Heart right ventricle (tissue), 16 donors: ENCODE data around the gene ZFP57. TPM values are rescaled to one million over a fixed set of nuclear protein-coding genes. Genes with fewer than 3 reads are reported as not detected.

Experiments used
- ATAC-seq, 8 donors: fragments of 200-7000 bp; cut with Tn5 transposase; one replicate each; pipeline ENCODE4 v1.9.1; 2020; ENCODE audit warnings: mild to moderate bottlenecking in 8 of 8, moderate library complexity in 8 of 8, moderate number of reproducible peaks in 1 of 8
- DNase-seq, 2 donors: peaks; one replicate each; pipeline ENCODE4 v3.0.0-alpha.2; 2020
- H3K27ac ChIP-seq, 10 donors: fragments of 200-600 bp; sonication (generic) in 2 of 10; one replicate each; pipeline versions ENCODE4 v1.5.0 to v1.8.0; 2020 to 2022; ENCODE audit warnings: mild to moderate bottlenecking in 3 of 10
- H3K27me3 ChIP-seq, 7 donors: fragments of 200-600 bp; one replicate each; pipeline ENCODE4 v1.8.0; 2021 to 2022; ENCODE audit warnings: mild to moderate bottlenecking in 2 of 7
- H3K36me3 ChIP-seq, 9 donors: fragments of 200-600 bp; sonication (generic) in 1 of 9; one replicate each; pipeline versions ENCODE4 v1.5.0 to v1.8.0; 2020 to 2022; ENCODE audit warnings: mild to moderate bottlenecking in 2 of 9
- H3K4me1 ChIP-seq, 9 donors: fragments of 200-600 bp; sonication (generic) in 1 of 9; one replicate each; pipeline versions ENCODE4 v1.5.0 to v1.8.0; 2020 to 2022; ENCODE audit warnings: mild to moderate bottlenecking in 4 of 9
- H3K4me3 ChIP-seq, 10 donors: fragments of 200-600 bp; sonication (generic) in 2 of 10; one replicate each; pipeline versions ENCODE4 v1.5.0 to v1.8.0; 2020 to 2022; ENCODE audit warnings: mild to moderate bottlenecking in 7 of 10, moderate library complexity in 2 of 10
- H3K9me3 ChIP-seq, 11 donors: fragments of 200-600 bp in 10 of 11; sonication (generic) in 2 of 11; one replicate each; pipeline versions ENCODE4 v1.5.0 to v1.8.0; 2013 to 2022; ENCODE audit warnings: mild to moderate bottlenecking in 2 of 11, control low read depth in 1 of 11, moderate library complexity in 1 of 11
- CTCF ChIP-seq, 9 donors: fragments of 200-600 bp; sonication (generic) in 2 of 9; IDR thresholded peaks; one replicate each; pipeline versions ENCODE4 v1.5.0 to v1.8.0; 2021 to 2022; ENCODE audit warnings: antibody characterized with exemption in 9 of 9, mild to moderate bottlenecking in 5 of 9, moderate library complexity in 1 of 9
- WGBS, 2 donors: extraction: QIAGEN DNeasy Blood & Tissue Kit; methylation state at CpG; one replicate each; pipeline ENCODE4 v1.1.7; 2013; ENCODE audit warnings: inconsistent platforms in 1 of 2; 5-methylcytosine and 5-hydroxymethylcytosine counted together
- intact Hi-C, 10 donors: fragments of 100-400 bp; cut with DNase I; formaldehyde crosslinking; loops; one replicate each; pipeline versions ENCODE4 v1.11.1 to v1.14.2; 2022
- polyA plus RNA-seq, 2 donors: library from polyadenylated mRNA; stranded (reverse); fragments of 200-250 nt; gene quantifications; one replicate each; pipeline ENCODE4 v1.2.3, GENCODE V29; 2013
- total RNA-seq, 10 donors: library from RNA; stranded (reverse); fragmentation: NEBNext Ultra II Directional in 3 of 10; extraction: Animal tissue kit (Norgen Biotek cat#: 25700) in 3 of 10; gene quantifications; one replicate each; pipeline versions ENCODE4 v1.2.1 to v1.2.4, GENCODE V29; 2021 to 2023
- donor health status: Arrhythmogenic right ventricular cardiomyopathy.
- donor health status: ischemic (EF 13 %, LVEDD 7.1; RV severe dilation, severe dysfunction).
- donor health status: healthy with polysubstance abuse.
- donor health status: DM: no; HTN: yes; CAD: no.
- donor health status: DM: no; HTN: no; CAD: no.
- donor health status: ischemic (EF 25% LVEDD 6.9; RV normal size, moderate dysfunction).
- donor health status: ischemic (EF 25% LVEDD 5.7; RV mildly dilated, moderate dysfunction).
- donor health status: healthy.
- donor health status: DM: yes; HTN: yes; CAD: no.
- donor health status: Ischemic cardiomyopathy.
- donor health status: ischemic (EF 35%, LVEDD 5.7; RV mildly dilated, moderate dysfunction).
- donor health status: nonischemic (EF 11% LVEDD 7.7; RV severe dilation, severe dysfunction).
- donor health status: DM: yes; HTN: yes; CAD: no.
- donor health status: PGD.
- donor health status: ischemic (EF 29% LVEDD 5.4; RV normal size, mild dysfunction).
- donor health status: nonischemic (EF 23%, LVEDD 6.1; RV moderate dilation, normal function).

Gene ZFP57
- total and polyA plus RNA-seq, 12 donors, result 0.06 to 14.7 (median 2.5) TPM; not detected in 7

- intact Hi-C loops, result no loop called here
- Histone ChIP-seq H3K36me3 (peaks cover 0 to 19% (median 8%) of the 10 kb centered on the region in 9 donors), H3K4me1 (peaks cover 0 to 22% (median 19%) of the 10 kb centered on the region in 9 donors), H3K27me3 (no peaks in the 10 kb centered on the region), H3K9me3 (no peaks in the 10 kb centered on the region), H3K4me3 (no peak overlapping the region), H3K27ac (no peak overlapping the region)
- 43 to 50% methylated on average over 2 of the region's 2 CpGs for WGBS, 2 donors
- DNase-seq, result no peak
- no peak for TF ChIP-seq CTCF (IDR thresholded peaks at IDR 0.05)
- no peak for ATAC-seq
Observed at GRCh38 chr6:29720863-29721262, 39.9 kb upstream of the ZFP57 start.

- H3K27ac ChIP-seq, result no peak overlapping the region
- intact Hi-C loops, result loop anchor here in 1 of 10 donors (5.0 kb wide), 1 partner anchor 42 kb away; no protein-coding TSS in a partner anchor
- WGBS, 2 donors, result 79 to 84% methylated on average over 8 of the region's 8 CpGs
Observed at GRCh38 chr6:29710281-29710941, 29.5 kb upstream of the ZFP57 start.

GRCh38 chr6:29709188-29709587 lies 28.2 kb upstream of the ZFP57 start:
- Histone ChIP-seq H3K27ac (peak overlapping the region in 1 of 10 donors; percentile 69), H3K36me3 (no peaks in the 10 kb centered on the region), H3K4me3 (peak overlapping the region in 1 of 10 donors; percentile 28), H3K9me3 (no peaks in the 10 kb centered on the region), H3K4me1 (peaks cover 0 to 16% (median 0%) of the 10 kb centered on the region in 9 donors), H3K27me3 (peaks cover 0 to 22% (median 9%) of the 10 kb centered on the region in 7 donors)
- ATAC-seq (no peak), DNase-seq (no peak)
- intact Hi-C loops, result loop anchor here in 5 of 10 donors (5.0 to 10.0 kb wide), 4 partner anchors 43 to 306 kb away; no protein-coding TSS in a partner anchor
- no peak for TF ChIP-seq CTCF (IDR thresholded peaks at IDR 0.05)
- WGBS, 2 donors, result 55 to 61% methylated on average over 4 of the region's 4 CpGs

More at GRCh38 chr6:29710281-29710941, 29.5 kb upstream of the ZFP57 start:
- H3K36me3 ChIP-seq, result no peaks in the 10 kb centered on the region
- no peak overlapping the region for H3K4me3 ChIP-seq
- DNase-seq, result no peak
- H3K27me3 ChIP-seq, result peaks cover 0 to 22% (median 9%) of the 10 kb centered on the region in 7 donors
- H3K9me3 ChIP-seq, result no peaks in the 10 kb centered on the region
- H3K4me1 ChIP-seq, result peaks cover 0 to 16% (median 0%) of the 10 kb centered on the region in 9 donors
- ATAC-seq, result no peak
- TF ChIP-seq CTCF (IDR thresholded peaks at IDR 0.05), result no peak

GRCh38 chr6:29708432-29709179 lies 27.7 kb upstream of the ZFP57 start:
- TF ChIP-seq CTCF (IDR thresholded peaks at IDR 0.05), result no peak
- Histone ChIP-seq H3K36me3 (no peaks in the 10 kb centered on the region), H3K9me3 (no peaks in the 10 kb centered on the region), H3K27me3 (peaks cover 0 to 22% (median 9%) of the 10 kb centered on the region in 7 donors), H3K4me3 (peak overlapping the region in 1 of 10 donors; percentile 28), H3K4me1 (peaks cover 0 to 16% (median 0%) of the 10 kb centered on the region in 9 donors), H3K27ac (peak overlapping the region in 1 of 10 donors; percentile 69)
- no peak for DNase-seq
- WGBS, 2 donors, result 68 to 71% methylated on average over 11 of the region's 11 CpGs
- peak in 2 of 8 donors; percentile 17 to 29 for ATAC-seq
- intact Hi-C loops, result loop anchor here in 5 of 10 donors (5.0 to 10.0 kb wide), 4 partner anchors 44 to 306 kb away; no protein-coding TSS in a partner anchor
